IMR-90 (cell line): Measurements from ENCODE around the gene ISCA2. TPM values are rescaled to one million over a fixed set of nuclear protein-coding genes. Genes with fewer than 3 reads are reported as not detected.

Source experiments
- ATAC-seq: fragments of 200-7000 bp; cut with Tn5 transposase; 2 replicates; pipeline ENCODE4 v1.9.1; 2020; ENCODE audit warnings: low read depth, mild to moderate bottlenecking, moderate library complexity
- BruUV-seq: library from RNA; stranded (reverse); fragments of 400-500 nt; replicated peaks from 2 replicates; lab custom pipeline; 2021; lab: Mats Ljungman, UMichigan
- CTCF ChIA-PET: fragments of 300-600 bp; formaldehyde crosslinking; extraction: SDS; loops from one replicate; lab custom pipeline; 2021; ENCODE audit warnings: antibody characterized with exemption; lab: Yijun Ruan, JAX
- POLR2A ChIA-PET: fragments of 300-600 bp; sonication (Branson Sonifier 250); formaldehyde crosslinking; loops from one replicate; lab custom pipeline; 2022; ENCODE audit warnings: antibody characterized with exemption; ENCODE audit not compliant: unreplicated experiment; lab: Charles Lee
- DNase-seq: peaks from one replicate; pipeline ENCODE4 v3.0.0; 2013
- H2AFZ ChIP-seq: replicated peaks from 2 replicates; pipeline ENCODE3; 2013; ENCODE audit warnings: low read length, mild to moderate bottlenecking; ENCODE audit not compliant: poor library complexity
- H2AK5ac ChIP-seq: 2 replicates; pipeline ENCODE4 v1.6.1; 2013; ENCODE audit warnings: low read depth, low read length, inconsistent platforms
- H2AK9ac ChIP-seq: replicated peaks from 2 replicates; pipeline ENCODE3; 2013; ENCODE audit warnings: mild to moderate bottlenecking, low read depth, low read length, moderate library complexity; ENCODE audit not compliant: poor library complexity
- H2BK120ac ChIP-seq: 2 replicates; pipeline ENCODE4 v1.6.1; 2013; ENCODE audit warnings: low read depth, low read length, inconsistent platforms
- H2BK15ac ChIP-seq: 3 replicates; pipeline ENCODE4 v1.6.1; 2013; ENCODE audit warnings: low read depth, low read length, inconsistent platforms
- H2BK20ac ChIP-seq: 2 replicates; pipeline ENCODE4 v1.6.1; 2013; ENCODE audit warnings: low read depth, mild to moderate bottlenecking, inconsistent platforms, low read length, moderate library complexity
- H2BK5ac ChIP-seq: 2 replicates; pipeline ENCODE4 v1.6.1; 2013; ENCODE audit warnings: mild to moderate bottlenecking, low read depth, low read length, inconsistent platforms; ENCODE audit not compliant: poor library complexity, severe bottlenecking
- H3K14ac ChIP-seq: replicated peaks from 2 replicates; pipeline ENCODE4 v1.6.1; 2013; ENCODE audit warnings: low read depth, low read length, inconsistent platforms
- H3K18ac ChIP-seq: 2 replicates; pipeline ENCODE4 v1.6.1; 2013; ENCODE audit warnings: low read depth, low read length, control low read depth
- H3K23ac ChIP-seq: 2 replicates; pipeline ENCODE4 v1.6.1; 2013; ENCODE audit warnings: low read depth, low read length, inconsistent platforms
- H3K27ac ChIP-seq: 2 replicates; pipeline ENCODE4 v1.5.1; 2013; ENCODE audit warnings: mild to moderate bottlenecking, control low read depth, low read length; ENCODE audit not compliant: insufficient read depth
- H3K27me3 ChIP-seq: 2 replicates; pipeline ENCODE4 v1.6.1; 2013; ENCODE audit warnings: low read length; ENCODE audit not compliant: control insufficient read depth, insufficient read depth
- H3K36me3 ChIP-seq: 2 replicates; pipeline ENCODE4 v1.6.1; 2013; ENCODE audit warnings: low read length, mixed read lengths; ENCODE audit not compliant: control insufficient read depth, insufficient read depth
- H3K4ac ChIP-seq: 2 replicates; pipeline ENCODE4 v1.6.1; 2013; ENCODE audit warnings: low read depth, low read length, inconsistent platforms
- H3K4me1 ChIP-seq: 2 replicates; pipeline ENCODE4 v1.6.1; 2013; ENCODE audit warnings: low read length, mixed read lengths; ENCODE audit not compliant: control insufficient read depth, insufficient read depth
- H3K4me2 ChIP-seq: 2 replicates; pipeline ENCODE4 v1.6.1; 2013; ENCODE audit warnings: low read depth, mild to moderate bottlenecking, control low read depth, low read length, moderate library complexity
- H3K4me3 ChIP-seq: 2 replicates; pipeline ENCODE4 v1.5.1; 2013; ENCODE audit warnings: low read depth, mild to moderate bottlenecking, control low read depth, low read length, moderate library complexity; ENCODE audit not compliant: insufficient read depth
- H3K56ac ChIP-seq: 2 replicates; pipeline ENCODE4 v1.6.1; 2013; ENCODE audit warnings: low read length, inconsistent platforms; ENCODE audit not compliant: insufficient read depth; ENCODE audit errors: extremely low read depth
- H3K79me1 ChIP-seq, 2 experiments: 2 replicates each; pipeline ENCODE4 v1.6.1; 2013; ENCODE audit warnings: low read length in 2 of 2, inconsistent platforms in 1 of 2, low read depth in 1 of 2
- H3K9ac ChIP-seq: 2 replicates; pipeline ENCODE4 v1.6.1; 2013; ENCODE audit warnings: low read depth, low read length, control low read depth
- H3K9me1 ChIP-seq: 2 replicates; pipeline ENCODE4 v1.6.1; 2013; ENCODE audit warnings: low read length, inconsistent platforms; ENCODE audit not compliant: insufficient read depth
- H3K9me3 ChIP-seq: 2 replicates; pipeline ENCODE4 v1.6.1; 2013; ENCODE audit warnings: low read length; ENCODE audit not compliant: control insufficient read depth, insufficient read depth
- H4K20me1 ChIP-seq: 2 replicates; pipeline ENCODE4 v1.6.1; 2013; ENCODE audit warnings: low read length, inconsistent platforms; ENCODE audit not compliant: insufficient read depth
- H4K5ac ChIP-seq: 2 replicates; pipeline ENCODE4 v1.6.1; 2013; ENCODE audit warnings: mild to moderate bottlenecking, low read depth, low read length, control low read depth
- H4K8ac ChIP-seq, 2 experiments: 2 replicates each; pipeline ENCODE4 v1.6.1; 2013; ENCODE audit warnings: low read depth in 2 of 2, low read length in 2 of 2, control low read depth in 1 of 2, inconsistent platforms in 1 of 2
- H4K91ac ChIP-seq: 2 replicates; pipeline ENCODE4 v1.6.1; 2013; ENCODE audit warnings: low read depth, low read length, inconsistent platforms; ENCODE audit not compliant: insufficient read depth
- BHLHE40 ChIP-seq: fragments of 150-350 bp; IDR thresholded peaks from 2 replicates; pipeline ENCODE4 v1.6.1; 2016; ENCODE audit warnings: mild to moderate bottlenecking, low read depth, low read length
- CEBPB ChIP-seq: IDR thresholded peaks from 2 replicates; pipeline ENCODE4 v1.6.1; 2012; ENCODE audit warnings: low read depth, low read length, improper control_type of control experiment
- CTCF ChIP-seq: conservative IDR thresholded peaks from 2 replicates; pipeline ENCODE4 v1.5.1; 2012; ENCODE audit warnings: mild to moderate bottlenecking, low read depth, low read length, improper control_type of control experiment
- MAFK ChIP-seq: IDR thresholded peaks from 2 replicates; pipeline ENCODE4 v1.6.1; 2012; ENCODE audit warnings: low read depth, low read length, improper control_type of control experiment
- MAZ ChIP-seq: IDR thresholded peaks from 2 replicates; pipeline ENCODE4 v1.6.1; 2012; ENCODE audit warnings: low read depth, mild to moderate bottlenecking, low read length, improper control_type of control experiment, moderate library complexity, borderline replicate concordance
- POLR2A ChIP-seq: IDR thresholded peaks from 2 replicates; pipeline ENCODE4 v1.6.1; 2012; ENCODE audit warnings: mild to moderate bottlenecking, low read depth, low read length
- RAD21 ChIP-seq: IDR thresholded peaks from 2 replicates; pipeline ENCODE4 v1.6.1; 2012; ENCODE audit warnings: low read length, improper control_type of control experiment
- WGBS, 2 experiments: methylation state at CpG; one replicate each; pipeline versions ENCODE4 v1.1.5 to v1.1.7; 2013; ENCODE audit warnings: missing lambda C conversion rate in 2 of 2; ENCODE audit not compliant: insufficient read length in 1 of 2; ENCODE audit errors: extremely low coverage in 2 of 2; 5-methylcytosine and 5-hydroxymethylcytosine counted together
- dilution Hi-C: fragments of 300-500 bp; cut with HindIII; formaldehyde crosslinking; loops from one replicate; pipeline ENCODE4 v1.14.3; 2018; ENCODE audit warnings: low sequenced_read_pairs; ENCODE audit not compliant: unreplicated experiment
- in situ Hi-C: fragments of 300-500 bp; cut with MboI; formaldehyde crosslinking; loops from 3 replicates; pipeline ENCODE4 v1.14.3; 2019; ENCODE audit warnings: low sequenced_read_pairs, inconsistent platforms, mixed read lengths
- intact Hi-C: fragments of 100-400 bp; cut with micrococcal nuclease; formaldehyde crosslinking; loops from 2 replicates; pipeline ENCODE4 v1.10.0; 2022
- polyA plus RNA-seq, 3 experiments: library from polyadenylated mRNA; depleted of rRNA; stranded (reverse); fragments of >200 nt; gene quantifications; 2 replicates each; pipeline ENCODE4 v1.2.3, GENCODE V29; 2012; ENCODE audit warnings: low replicate concordance in 1 of 3
- total RNA-seq: library from RNA; depleted of rRNA; stranded (reverse); fragments of >200 nt; gene quantifications from 2 replicates; pipeline ENCODE4 v1.2.3, GENCODE V29; 2012

Gene ISCA2
- total and polyA plus RNA-seq, 2 of the 4 experiments (the other 2 are of a cell fraction), result 5.4 to 25.7 TPM

- TF ChIP-seq BHLHE40, result 0 out of 2 replicates have a peak, but pooled peaks have one; percentile 41
These were observed 34.1 kb upstream of the ISCA2 start (continued) for GRCh38 chr14:74459289-74459946.

- no peak overlapping the region for H2AK9ac ChIP-seq
- H3K36me3 ChIP-seq, result no peaks in the 10 kb centered on the region
- H3K23ac ChIP-seq, result no peak overlapping the region
- ChIA-PET CTCF (no interaction called here), POLR2A (no interaction called here)
- H3K14ac ChIP-seq, result no peak overlapping the region
- DNase-seq (no peak), ATAC-seq (no peak)
- no peak overlapping the region for H4K8ac ChIP-seq
- no peak overlapping the region for H4K91ac ChIP-seq
- H2BK20ac ChIP-seq, result no peak overlapping the region
- no peaks in the 10 kb centered on the region for H3K9me1 ChIP-seq
- H3K9ac ChIP-seq, result no peak overlapping the region
- H2BK5ac ChIP-seq, result no peak overlapping the region
- no TSS peak for BruUV-seq
- TF ChIP-seq BHLHE40 (no peak), MAFK (no peak), CTCF (no peak), POLR2A (no peak), MAZ (0 out of 2 replicates have a peak, but pooled peaks have one; percentile 0), RAD21 (no peak), CEBPB (no peak)
- no peak overlapping the region for H3K56ac ChIP-seq
- H2AFZ ChIP-seq, result no peak overlapping the region
- H3K4ac ChIP-seq, result no peak overlapping the region
- H2BK15ac ChIP-seq, result no peak overlapping the region
- no peak overlapping the region for H3K4me2 ChIP-seq
- H3K27me3 ChIP-seq, result peaks cover 50% of the 10 kb centered on the region
- no peak overlapping the region for H4K5ac ChIP-seq
- H3K27ac ChIP-seq, result no peak overlapping the region
- H4K20me1 ChIP-seq, result no peaks in the 10 kb centered on the region
- H3K4me3 ChIP-seq, result no peak overlapping the region
- intact Hi-C loops, result no loop called here
- H3K18ac ChIP-seq, result no peak overlapping the region
- H3K9me3 ChIP-seq, result no peaks in the 10 kb centered on the region
- H3K4me1 ChIP-seq, result no peaks in the 10 kb centered on the region; the same call in 1 of the 2 replicates
- 91% methylated on average over 5 of the region's 6 CpGs; no CpG with 5 or more reads in 1 of the 2 experiments for WGBS, 2 experiments
- no peak overlapping the region for H2BK120ac ChIP-seq
- dilution Hi-C loops, result no loop called here
- in situ Hi-C loops, result no loop called here
- no peak overlapping the region for H2AK5ac ChIP-seq
- no peaks in the 10 kb centered on the region for H3K79me1 ChIP-seq
These were observed 33.6 kb upstream of the ISCA2 start for GRCh38 chr14:74459976-74460375.
